HCT116 (cell line): ENCODE measurements around the gene ZBTB26. TPM values are rescaled to one million over a fixed set of nuclear protein-coding genes. Genes with fewer than 3 reads are reported as not detected.

Experiments used
- ATAC-seq: fragments of 200-7000 bp; cut with Tn5 transposase; 2 replicates; pipeline ENCODE4 v1.9.1; 2020; ENCODE audit warnings: mild to moderate bottlenecking, moderate library complexity
- BruUV-seq: library from RNA; stranded (reverse); fragments of 400-500 nt; replicated peaks from 2 replicates; lab custom pipeline; 2021; lab: Mats Ljungman, UMichigan
- CTCF ChIA-PET: fragments of 300-600 bp; sonication (Branson Sonifier 250); formaldehyde crosslinking; loops from one replicate; lab custom pipeline; 2021; ENCODE audit warnings: antibody characterized with exemption; lab: Charles Lee
- POLR2A ChIA-PET: fragments of 300-600, 350-600 bp; sonication (Branson Sonifier 250); formaldehyde crosslinking; loops from one replicate; lab custom pipeline; 2021; ENCODE audit warnings: antibody characterized with exemption; lab: Charles Lee
- RAD21 ChIA-PET, 2 experiments: fragments of 300-600 bp; sonication (Branson Sonifier 250); formaldehyde crosslinking; loops; one replicate each; lab custom pipeline; 2023; ENCODE audit warnings: low total read pairs in 2 of 2; ENCODE audit not compliant: uncharacterized antibody in 2 of 2, unreplicated experiment in 2 of 2, low non-redundant PET in 1 of 2; lab: Charles Lee
- DNase-seq: peaks from one replicate; pipeline ENCODE4 v3.0.0-alpha.2; 2010; ENCODE audit warnings: low read depth, low spot score
- H2AFZ ChIP-seq: fragments of 200-600 bp; shearing (Covaris generic), sonication (generic); 2 replicates; pipeline ENCODE4 v1.6.1; 2017; ENCODE audit warnings: low read depth, mixed run types, mixed read lengths, antibody characterized with exemption, low read length; ENCODE audit not compliant: poor library complexity, severe bottlenecking
- H3K27ac ChIP-seq: 2 replicates; pipeline ENCODE4 v1.5.1; 2012; ENCODE audit warnings: low read depth, low read length
- H3K27me3 ChIP-seq: fragments of 200-600 bp; sonication (generic); 2 replicates; pipeline ENCODE4 v1.6.1; 2016; ENCODE audit warnings: mixed run types, low read length, mixed read lengths; ENCODE audit not compliant: insufficient read depth
- H3K36me3 ChIP-seq, 2 experiments: fragments of 200-500 bp in 1 of 2; fragments of 200-600 bp in 1 of 2; sonication (Bioruptor generic) in 1 of 2; sonication (generic) in 1 of 2; 2 replicates each; pipeline versions ENCODE4 v1.5.1 to v1.6.1; 2014 to 2016; ENCODE audit warnings: low read length in 2 of 2, inconsistent platforms in 1 of 2, mixed read lengths in 1 of 2, mixed run types in 1 of 2; ENCODE audit not compliant: insufficient read depth in 2 of 2, control insufficient read depth in 1 of 2
- H3K4me1 ChIP-seq, 2 experiments: fragments of 200-600 bp in 1 of 2; sonication (generic) in 1 of 2; 2 replicates each; pipeline versions ENCODE4 v1.5.1 to v1.6.1; 2012 to 2017; ENCODE audit warnings: low read length in 2 of 2, inconsistent platforms in 1 of 2, mild to moderate bottlenecking in 1 of 2, mixed read lengths in 1 of 2, mixed run types in 1 of 2, moderate library complexity in 1 of 2; ENCODE audit not compliant: insufficient read depth in 2 of 2, control insufficient read depth in 1 of 2
- H3K4me2 ChIP-seq: fragments of 200-600 bp; sonication (generic); 2 replicates; pipeline ENCODE4 v1.6.1; 2017; ENCODE audit warnings: mixed run types, low read length, mixed read lengths
- H3K4me3 ChIP-seq, 2 experiments: fragments of 200-600 bp in 1 of 2; sonication (generic) in 1 of 2; replicated peaks in 1 of 2; 2 replicates each; pipeline ENCODE4 v1.5.1; 2011 to 2016; ENCODE audit warnings: low read length in 2 of 2, control low read depth in 1 of 2, low read depth in 1 of 2, mild to moderate bottlenecking in 1 of 2, mixed read lengths in 1 of 2, mixed run types in 1 of 2
- H3K79me2 ChIP-seq: fragments of 200-600 bp; sonication (generic); 2 replicates; pipeline ENCODE4 v1.6.1; 2017; ENCODE audit warnings: mild to moderate bottlenecking, mixed run types, low read length, moderate library complexity, mixed read lengths; ENCODE audit not compliant: insufficient read depth
- H3K9ac ChIP-seq: fragments of 200-600 bp; sonication (generic); 2 replicates; pipeline ENCODE4 v1.6.1; 2016; ENCODE audit warnings: low read length, mixed read lengths
- H3K9me2 ChIP-seq: fragments of 200-600 bp; sonication (generic), shearing (Covaris generic); 2 replicates; pipeline ENCODE4 v1.6.1; 2017; ENCODE audit warnings: mixed run types, mild to moderate bottlenecking, moderate library complexity; ENCODE audit not compliant: insufficient read depth
- H3K9me3 ChIP-seq, 2 experiments: fragments of 200-500 bp in 1 of 2; fragments of 200-600 bp in 1 of 2; sonication (Bioruptor generic) in 1 of 2; sonication (generic) in 1 of 2; 2 replicates each; pipeline ENCODE4 v1.6.1; 2014 to 2017; ENCODE audit warnings: low read length in 2 of 2, mixed read lengths in 2 of 2, inconsistent platforms in 1 of 2, low read depth in 1 of 2, mild to moderate bottlenecking in 1 of 2, mixed run types in 1 of 2, moderate library complexity in 1 of 2; ENCODE audit not compliant: control insufficient read depth in 1 of 2, insufficient read depth in 1 of 2
- H4K20me1 ChIP-seq: fragments of 200-600 bp; sonication (generic), shearing (Covaris generic); 2 replicates; pipeline ENCODE4 v1.6.1; 2017; ENCODE audit warnings: mixed run types, mild to moderate bottlenecking, moderate library complexity; ENCODE audit not compliant: insufficient read depth
- TCF7L2 ChIP-seq: IDR thresholded peaks from 2 replicates; pipeline ENCODE4 v1.7.0; 2011; ENCODE audit warnings: borderline replicate concordance, inconsistent platforms; ENCODE audit not compliant: insufficient read depth, insufficient read length; ENCODE audit errors: extremely low read depth
- intact Hi-C: fragments of 100-400 bp; cut with micrococcal nuclease; formaldehyde crosslinking; loops from 2 replicates; pipeline ENCODE4 v1.10.0; 2022
- total RNA-seq: library from RNA; stranded (reverse); gene quantifications from one replicate; pipeline ENCODE4 v1.2.1, GENCODE V29; 2021; ENCODE audit not compliant: unreplicated experiment
- TF ChIP-seq, protein P1 (sequence below), 3 experiments: fragments of 200-600 bp in 1 of 3; sonication (generic) in 1 of 3; IDR thresholded peaks in 2 of 3; conservative IDR thresholded peaks in 1 of 3; 2 replicates each; pipeline ENCODE4 v1.5.1; 2012 to 2017; ENCODE audit warnings: low read depth in 2 of 3, low read length in 2 of 3, antibody characterized with exemption in 1 of 3, borderline replicate concordance in 1 of 3, control low read depth in 1 of 3, mild to moderate bottlenecking in 1 of 3, mixed read lengths in 1 of 3, mixed run types in 1 of 3, moderate library complexity in 1 of 3; ENCODE audit not compliant: insufficient read depth in 1 of 3

Gene ZBTB26
- total RNA-seq, 1 experiment from 2014 or later: 5.5 TPM

DNA sequence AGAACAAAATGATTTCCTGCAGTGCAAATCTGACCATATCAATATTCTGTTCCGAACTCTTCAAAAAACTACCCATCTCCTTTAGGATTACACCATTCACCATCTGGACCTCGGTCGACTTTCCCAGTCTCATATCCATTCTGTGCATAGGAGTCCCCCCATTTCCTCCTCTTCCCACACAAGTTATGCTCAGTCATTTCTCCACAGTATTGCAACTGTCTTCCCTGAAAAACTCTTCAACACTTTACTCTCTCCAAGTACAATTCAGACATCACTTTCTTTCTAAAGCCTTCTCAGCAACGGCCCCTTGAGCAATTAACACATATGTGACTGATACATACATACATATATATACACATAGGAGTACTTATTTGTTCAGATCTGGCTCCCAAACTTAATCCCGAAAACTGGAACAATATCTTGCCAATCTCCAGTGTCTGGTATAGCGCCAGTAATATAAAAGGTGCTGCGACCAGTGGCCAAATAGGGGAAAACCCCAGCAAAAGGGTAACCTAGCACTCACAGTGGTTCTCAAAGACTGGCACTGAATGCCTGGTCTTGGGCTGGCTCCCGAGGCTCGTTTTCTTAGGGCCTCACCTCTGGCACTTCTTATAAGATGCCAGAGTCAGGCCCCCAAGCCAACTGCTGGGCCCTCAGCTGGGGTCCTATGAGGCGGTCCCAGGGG lies 629 bp downstream of the ZBTB26 start:
- ATAC-seq: peak; percentile 37
- CTCF ChIA-PET: interaction anchor here (1.2 to 1.5 kb wide), 2 partner anchors 10 to 61 kb away, joined by 3 to 5 read pairs; partner anchors contain the start of gene RABGAP1

More for the DNA sequence above, 629 bp downstream of the ZBTB26 start:
- intact Hi-C loops: loop anchor here (1.0 kb wide), 1 partner anchor 17 kb away; the partner anchor contains the start of gene ZBTB6
- H2AFZ ChIP-seq: no peak overlapping the region
- H3K9ac ChIP-seq: peak overlapping the region; percentile 89
- H3K4me2 ChIP-seq: peak overlapping the region; percentile 85
- peak overlapping the region; percentile 96 to 98 for H3K4me3 ChIP-seq
- H3K4me1 ChIP-seq: peaks cover 2 to 16% of the 10 kb centered on the region in 2 experiments; a peak in 3 of 4 replicates
- no peaks in the 10 kb centered on the region for H3K9me3 ChIP-seq
- no peaks in the 10 kb centered on the region for H3K36me3 ChIP-seq
- TF ChIP-seq, protein P1, sequence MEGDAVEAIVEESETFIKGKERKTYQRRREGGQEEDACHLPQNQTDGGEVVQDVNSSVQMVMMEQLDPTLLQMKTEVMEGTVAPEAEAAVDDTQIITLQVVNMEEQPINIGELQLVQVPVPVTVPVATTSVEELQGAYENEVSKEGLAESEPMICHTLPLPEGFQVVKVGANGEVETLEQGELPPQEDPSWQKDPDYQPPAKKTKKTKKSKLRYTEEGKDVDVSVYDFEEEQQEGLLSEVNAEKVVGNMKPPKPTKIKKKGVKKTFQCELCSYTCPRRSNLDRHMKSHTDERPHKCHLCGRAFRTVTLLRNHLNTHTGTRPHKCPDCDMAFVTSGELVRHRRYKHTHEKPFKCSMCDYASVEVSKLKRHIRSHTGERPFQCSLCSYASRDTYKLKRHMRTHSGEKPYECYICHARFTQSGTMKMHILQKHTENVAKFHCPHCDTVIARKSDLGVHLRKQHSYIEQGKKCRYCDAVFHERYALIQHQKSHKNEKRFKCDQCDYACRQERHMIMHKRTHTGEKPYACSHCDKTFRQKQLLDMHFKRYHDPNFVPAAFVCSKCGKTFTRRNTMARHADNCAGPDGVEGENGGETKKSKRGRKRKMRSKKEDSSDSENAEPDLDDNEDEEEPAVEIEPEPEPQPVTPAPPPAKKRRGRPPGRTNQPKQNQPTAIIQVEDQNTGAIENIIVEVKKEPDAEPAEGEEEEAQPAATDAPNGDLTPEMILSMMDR (IDR thresholded peaks at IDR 0.05 in 2 of 3, conservative IDR thresholded peaks at IDR 0.05 in 1 of 3; ENCODE audit: borderline replicate concordance in 1 of 3, insufficient read depth in 1 of 3, low read depth in 2 of 3, low read length in 2 of 3): 0 out of 6 replicates have a peak, but pooled peaks of 1 of the 3 experiments have one; percentile 7
- no peak for TF ChIP-seq TCF7L2
- H3K27ac ChIP-seq: peak overlapping the region; percentile 74
- ChIA-PET RAD21 (interaction anchor here (1.0 to 1.1 kb wide), 2 partner anchors 10 to 18 kb away, joined by 3 to 4 read pairs; partner anchors contain the start of genes RABGAP1 (in 1 of the 2) and ZBTB6 (in 1 of the 2)), POLR2A (interaction anchor here (0.9 to 2.1 kb wide), 4 partner anchors 10 to 113 kb away, joined by 3 to 25 read pairs (median 14); partner anchors contain the start of genes RABGAP1, RC3H2 and ZBTB6)
- no TSS peak for BruUV-seq
- 0 out of 2 replicates have a peak, but pooled peaks cover 3% of the 10 kb centered on the region for H3K9me2 ChIP-seq
- H3K79me2 ChIP-seq: peaks cover 85% of the 10 kb centered on the region
- DNase-seq: no peak
- H4K20me1 ChIP-seq: 0 out of 2 replicates have a peak, but pooled peaks cover 5% of the 10 kb centered on the region
- no peaks in the 10 kb centered on the region for H3K27me3 ChIP-seq
